NB4 (cell line): ENCODE measurements around the gene PLXNA2.

ENCODE experiments used
- DNase-seq: peaks from one replicate; pipeline ENCODE4 v3.0.0; 2010; ENCODE audit warnings: low read depth
- H3K4me3 ChIP-seq: one replicate; pipeline ENCODE4 v1.5.1; 2011; ENCODE audit warnings: mild to moderate bottlenecking, low read depth, low read length, moderate library complexity
- MYC ChIP-seq: IDR thresholded peaks from 2 replicates; pipeline ENCODE4 v1.6.1; 2011; ENCODE audit warnings: low read depth, low read length
- POLR2A ChIP-seq: IDR thresholded peaks from 2 replicates; pipeline ENCODE4 v1.6.1; 2011; ENCODE audit warnings: mild to moderate bottlenecking; ENCODE audit not compliant: insufficient read length; ENCODE audit errors: extremely low read depth
- TF ChIP-seq, protein P1 (sequence below): IDR thresholded peaks from one replicate; pipeline ENCODE4 v1.5.1; 2012; ENCODE audit warnings: low read depth, low read length
- TF ChIP-seq, protein P2 (sequence below): IDR thresholded peaks from 2 replicates; pipeline ENCODE4 v1.6.1; 2011; ENCODE audit warnings: low read depth, low read length

The PLXNA2 gene

DNA sequence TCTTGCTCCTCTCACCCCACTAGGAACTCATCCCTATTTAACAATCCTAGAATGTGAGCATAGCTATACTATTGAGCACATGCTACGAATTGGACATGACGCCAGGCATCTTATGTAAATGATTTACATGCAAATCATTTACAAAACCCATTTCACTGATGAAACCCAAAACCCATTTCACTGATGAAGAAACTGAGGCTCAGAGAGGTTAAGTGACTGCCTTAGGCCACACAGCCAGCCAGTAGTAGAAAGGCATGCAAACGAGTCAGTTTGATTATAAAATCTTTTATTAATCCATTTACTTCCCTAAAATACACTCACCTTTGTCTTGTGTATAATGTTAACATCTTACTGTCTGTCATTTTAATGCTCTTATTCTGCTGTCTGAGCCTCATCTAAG, 87.9 kb downstream of the PLXNA2 start:
- TF ChIP-seq MYC (no peak), POLR2A (no peak)
- TF ChIP-seq, protein P1, sequence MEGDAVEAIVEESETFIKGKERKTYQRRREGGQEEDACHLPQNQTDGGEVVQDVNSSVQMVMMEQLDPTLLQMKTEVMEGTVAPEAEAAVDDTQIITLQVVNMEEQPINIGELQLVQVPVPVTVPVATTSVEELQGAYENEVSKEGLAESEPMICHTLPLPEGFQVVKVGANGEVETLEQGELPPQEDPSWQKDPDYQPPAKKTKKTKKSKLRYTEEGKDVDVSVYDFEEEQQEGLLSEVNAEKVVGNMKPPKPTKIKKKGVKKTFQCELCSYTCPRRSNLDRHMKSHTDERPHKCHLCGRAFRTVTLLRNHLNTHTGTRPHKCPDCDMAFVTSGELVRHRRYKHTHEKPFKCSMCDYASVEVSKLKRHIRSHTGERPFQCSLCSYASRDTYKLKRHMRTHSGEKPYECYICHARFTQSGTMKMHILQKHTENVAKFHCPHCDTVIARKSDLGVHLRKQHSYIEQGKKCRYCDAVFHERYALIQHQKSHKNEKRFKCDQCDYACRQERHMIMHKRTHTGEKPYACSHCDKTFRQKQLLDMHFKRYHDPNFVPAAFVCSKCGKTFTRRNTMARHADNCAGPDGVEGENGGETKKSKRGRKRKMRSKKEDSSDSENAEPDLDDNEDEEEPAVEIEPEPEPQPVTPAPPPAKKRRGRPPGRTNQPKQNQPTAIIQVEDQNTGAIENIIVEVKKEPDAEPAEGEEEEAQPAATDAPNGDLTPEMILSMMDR: no peak
- TF ChIP-seq, protein P2, sequence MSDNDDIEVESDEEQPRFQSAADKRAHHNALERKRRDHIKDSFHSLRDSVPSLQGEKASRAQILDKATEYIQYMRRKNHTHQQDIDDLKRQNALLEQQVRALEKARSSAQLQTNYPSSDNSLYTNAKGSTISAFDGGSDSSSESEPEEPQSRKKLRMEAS: no peak
- H3K4me3 ChIP-seq: no peak overlapping the region
- no peak for DNase-seq

DNA sequence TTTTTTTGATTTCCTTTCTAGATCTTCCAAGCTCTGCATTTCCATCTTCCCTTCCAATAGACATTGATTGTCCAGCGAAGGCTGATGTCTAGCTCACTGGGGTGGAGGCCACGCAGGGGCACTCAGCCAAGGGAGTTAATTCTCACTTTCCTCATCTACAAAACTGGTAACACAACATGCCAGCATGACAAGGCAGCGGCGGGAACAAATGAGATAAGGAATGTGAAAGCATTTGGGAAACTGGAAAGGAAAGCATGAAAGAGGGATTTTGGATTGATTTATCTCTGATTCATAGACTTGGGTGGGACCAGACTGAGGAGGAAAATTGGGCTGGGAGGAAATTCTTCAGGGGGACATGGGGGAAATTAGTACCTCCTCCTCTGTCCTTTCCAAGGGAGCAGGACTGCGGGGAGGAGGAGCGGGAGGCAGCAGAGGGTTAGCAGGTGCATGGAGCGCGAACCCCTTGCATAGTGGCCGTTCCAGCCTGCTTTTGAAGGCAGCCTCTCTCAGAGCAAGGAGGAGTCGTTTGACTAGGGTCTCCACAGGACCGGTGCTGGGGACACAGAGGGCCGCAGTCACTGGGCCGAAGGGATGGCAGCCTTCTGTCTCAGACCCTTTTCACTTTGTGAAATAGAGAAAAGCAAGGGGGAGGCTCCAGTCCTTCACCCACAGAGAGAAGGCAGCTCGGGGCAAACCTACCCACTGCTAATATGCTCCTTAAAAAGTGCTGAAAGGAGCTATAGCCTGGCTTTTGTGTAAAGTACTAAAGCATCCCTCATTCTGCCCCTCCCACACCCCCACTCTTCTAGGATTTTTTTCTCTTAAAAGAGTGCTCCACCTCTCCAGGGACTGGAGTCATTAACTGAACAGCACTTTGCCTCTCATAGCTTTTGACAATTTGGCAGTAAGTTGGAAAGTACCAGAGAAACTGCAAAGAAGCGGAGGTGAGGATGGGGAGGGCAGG, 89.2 kb downstream of the PLXNA2 start:
- TF ChIP-seq, protein P2: no peak
- TF ChIP-seq, protein P1: no peak
- TF ChIP-seq MYC: no peak
- no peak for TF ChIP-seq POLR2A
- no peak for DNase-seq
- H3K4me3 ChIP-seq: no peak overlapping the region

DNA sequence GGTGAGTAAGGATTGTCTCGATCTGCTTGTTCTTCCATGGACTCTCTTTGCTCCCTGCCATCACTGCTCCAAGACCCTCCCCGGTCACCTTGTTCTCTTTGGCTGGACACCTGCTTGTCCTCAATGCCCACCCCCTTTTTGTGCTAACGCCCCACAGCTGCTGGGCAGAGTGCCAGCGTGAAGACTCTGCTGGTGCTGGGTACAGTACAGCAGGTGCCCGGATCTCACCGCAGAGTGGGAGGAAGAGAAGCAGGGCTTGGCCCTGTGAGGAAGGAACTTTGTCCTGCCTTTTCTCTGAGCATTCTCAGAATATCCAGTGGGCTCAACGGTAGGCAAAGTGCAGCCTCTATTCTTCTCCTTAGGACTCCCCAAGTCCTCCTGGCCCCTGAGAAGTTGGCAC, 90.1 kb downstream of the PLXNA2 start:
- no peak for DNase-seq
- TF ChIP-seq, protein P1: no peak
- TF ChIP-seq, protein P2: no peak
- TF ChIP-seq MYC (no peak), POLR2A (no peak)
- H3K4me3 ChIP-seq: no peak overlapping the region

DNA sequence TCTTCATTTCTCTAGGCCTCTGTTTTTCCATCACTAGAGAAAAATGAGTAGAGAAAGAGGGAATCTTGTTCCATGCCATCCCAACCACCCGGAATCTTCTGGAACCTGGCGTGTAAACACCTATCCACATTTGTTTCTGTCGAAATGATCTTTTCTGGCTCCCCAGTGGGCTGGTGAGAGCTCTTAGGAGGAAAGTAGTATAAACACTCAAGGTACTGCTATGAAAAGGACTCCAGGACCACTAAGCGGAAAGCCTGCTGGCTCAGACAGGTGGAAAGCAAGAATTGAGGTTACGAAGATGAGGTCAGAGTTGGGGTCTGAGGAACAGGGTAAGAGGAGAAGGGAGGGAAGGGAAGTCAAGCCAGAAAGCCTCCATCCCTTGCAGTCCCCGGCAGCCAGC, 90.8 kb downstream of the PLXNA2 start:
- no peak for DNase-seq
- TF ChIP-seq, protein P2: no peak
- no peak for TF ChIP-seq MYC
- TF ChIP-seq, protein P1: no peak

DNA sequence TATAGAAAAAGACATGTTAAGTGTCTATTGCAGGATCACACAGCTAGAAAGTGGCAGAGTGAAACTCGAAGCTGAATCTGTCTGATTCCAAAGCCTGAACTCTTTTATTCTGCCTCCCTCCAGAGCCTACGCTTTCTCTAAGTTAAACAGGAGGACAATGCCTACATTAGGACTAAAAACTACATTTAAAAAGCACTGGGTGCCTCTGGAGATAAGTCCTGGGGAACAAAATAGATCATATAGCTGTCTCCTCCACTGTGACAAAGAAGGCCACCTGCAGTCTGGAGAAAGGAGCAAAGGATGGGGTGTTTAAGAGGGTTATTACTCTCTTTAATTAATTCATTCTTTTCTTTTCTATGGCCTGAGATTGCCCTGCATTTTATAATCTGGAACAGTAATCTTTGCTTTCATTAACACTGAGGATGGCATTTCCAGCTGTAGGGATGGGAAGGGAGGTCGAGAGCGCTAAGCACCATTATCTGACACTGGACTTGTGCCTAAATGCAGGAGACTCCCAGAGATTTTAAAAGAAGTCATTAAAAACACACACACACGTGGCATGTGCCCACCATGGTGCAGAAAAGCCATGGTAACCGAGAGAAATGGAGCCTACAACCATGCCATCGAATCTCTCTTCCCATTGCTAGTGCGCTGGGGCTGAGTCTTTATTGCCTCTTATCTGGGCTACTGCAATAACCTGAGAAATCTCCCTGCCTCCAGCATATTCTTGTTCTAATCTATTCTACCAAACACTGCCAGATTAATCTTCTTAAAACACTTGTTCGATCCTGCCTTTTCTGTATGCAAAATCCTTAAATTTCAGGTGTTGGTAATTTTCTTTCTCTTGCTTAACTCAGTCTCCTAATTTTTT, 92.2 kb downstream of the PLXNA2 start:
- no peak for TF ChIP-seq MYC
- TF ChIP-seq, protein P2: no peak
- TF ChIP-seq, protein P1: no peak
- TF ChIP-seq POLR2A: no peak
- H3K4me3 ChIP-seq: no peak overlapping the region
- DNase-seq: no peak

More for the DNA sequence above, 90.8 kb downstream of the PLXNA2 start:
- no peak overlapping the region for H3K4me3 ChIP-seq
